ENCODE data around the gene SPRR1A.

The SPRR1A gene

DNA sequence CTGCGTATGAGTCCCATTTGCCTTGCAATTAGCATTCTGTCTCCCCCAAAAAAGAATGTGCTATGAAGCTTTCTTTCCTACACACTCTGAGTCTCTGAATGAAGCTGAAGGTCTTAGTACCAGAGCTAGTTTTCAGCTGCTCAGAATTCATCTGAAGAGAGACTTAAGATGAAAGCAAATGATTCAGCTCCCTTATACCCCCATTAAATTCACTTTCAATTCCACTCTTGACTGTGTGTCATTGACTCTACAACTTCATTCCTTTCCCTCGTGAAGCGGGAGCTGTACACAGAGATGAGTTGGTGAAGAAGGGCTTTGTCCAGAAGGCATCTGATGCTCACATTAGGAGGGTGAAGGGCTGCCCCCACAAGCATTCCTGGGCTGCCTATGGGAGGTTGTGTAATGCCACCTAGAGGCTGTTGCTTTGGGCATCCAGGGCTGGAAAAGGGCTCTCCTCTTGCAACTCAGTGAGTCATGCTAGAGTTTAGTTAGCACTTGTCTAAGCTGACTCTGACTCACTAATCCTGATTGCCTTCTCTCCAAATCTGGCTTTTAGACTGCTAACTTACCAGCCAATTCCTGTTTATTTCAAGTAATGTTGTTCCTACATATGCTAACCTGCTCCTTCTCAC lies 48.9 kb downstream of the SPRR1A start:
- no peak for DNase-seq

DNA sequence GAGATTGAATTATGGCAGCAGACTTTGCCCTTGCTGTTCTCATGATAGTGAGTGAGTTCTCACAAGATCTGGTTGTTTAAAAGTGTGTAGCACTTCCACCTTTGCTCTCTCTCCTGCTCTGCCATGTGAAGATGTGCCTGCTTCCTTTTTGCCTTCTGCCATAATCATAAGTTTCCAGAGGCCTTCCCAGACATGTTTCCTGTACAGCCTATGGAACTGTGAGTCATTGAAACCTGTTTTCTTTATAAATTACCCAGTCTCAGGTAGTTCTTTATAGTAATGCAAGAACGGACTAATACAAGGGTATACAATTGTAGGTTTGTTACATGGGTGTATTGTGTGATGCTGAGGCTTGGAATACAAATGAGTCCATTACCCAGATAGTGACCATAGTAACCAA lies 51.3 kb downstream of the SPRR1A start:
- no peak for DNase-seq

Measured in cortex of kidney (tissue), 1 donor.